Measurements from ENCODE around the gene ABCB9.
"Not testable (repeated sequence)": the region's sequence is repeated elsewhere in the genome, so short reads cannot be mapped to it uniquely, and the experiment has no call there.

ABCB9 gene

GRCh38 chr12:122965851-122966742 is at the start of gene ABCB9:
Gene ABCB9, minus strand, starts transcription at chr12:122966463. Its CDS starts 6,228 bp downstream, at chr12:122960235.
- peak; percentile 59 for DNase-seq (ENCODE audit: low read depth, low spot score)

GRCh38 chr12:123014473-123014872 is 48.2 kb upstream of the ABCB9 start:
- DNase-seq (ENCODE audit: low read depth, low spot score): not testable (repeated sequence)

- no peak for DNase-seq (ENCODE audit: low read depth, low spot score)
These were observed 47.2 kb upstream of the ABCB9 start for GRCh38 chr12:123013185-123014095.

GRCh38 chr12:123011701-123012100 is 45.4 kb upstream of the ABCB9 start:
- no peak for DNase-seq (ENCODE audit: low read depth, low spot score)

GRCh38 chr12:123010681-123011080 is 44.4 kb upstream of the ABCB9 start:
- DNase-seq (ENCODE audit: low read depth, low spot score): no peak

- DNase-seq (ENCODE audit: low read depth, low spot score): no peak
These were observed 43.8 kb upstream of the ABCB9 start for GRCh38 chr12:123010110-123010509.

- no peak for DNase-seq (ENCODE audit: low read depth, low spot score)
These were observed 40.7 kb upstream of the ABCB9 start for GRCh38 chr12:123006977-123007376.

- no peak for DNase-seq (ENCODE audit: low read depth, low spot score)
These were observed 38.9 kb upstream of the ABCB9 start for GRCh38 chr12:123005081-123005626.

GRCh38 chr12:123004287-123004686 is 38.0 kb upstream of the ABCB9 start:
- no peak for DNase-seq (ENCODE audit: low read depth, low spot score)

GRCh38 chr12:123003257-123003656 is 37.0 kb upstream of the ABCB9 start:
- no peak for DNase-seq (ENCODE audit: low read depth, low spot score)

GRCh38 chr12:123001464-123001863 is 35.2 kb upstream of the ABCB9 start:
- no peak for DNase-seq (ENCODE audit: low read depth, low spot score)

GRCh38 chr12:123000578-123000977 is 34.3 kb upstream of the ABCB9 start:
- DNase-seq (ENCODE audit: low read depth, low spot score): no peak

GRCh38 chr12:122999986-123000420 is 33.7 kb upstream of the ABCB9 start:
- no peak for DNase-seq (ENCODE audit: low read depth, low spot score)

- no peak for DNase-seq (ENCODE audit: low read depth, low spot score)
These were observed 33.1 kb upstream of the ABCB9 start for GRCh38 chr12:122999196-122999946.

GRCh38 chr12:122998316-122998715 is 32.1 kb upstream of the ABCB9 start:
- no peak for DNase-seq (ENCODE audit: low read depth, low spot score)

GRCh38 chr12:122997343-122998250 is 31.3 kb upstream of the ABCB9 start:
- no peak for DNase-seq (ENCODE audit: low read depth, low spot score)

GRCh38 chr12:122996621-122997342 is 30.5 kb upstream of the ABCB9 start:
- no peak for DNase-seq (ENCODE audit: low read depth, low spot score)

- DNase-seq (ENCODE audit: low read depth, low spot score): no peak
These were observed 29.9 kb upstream of the ABCB9 start for GRCh38 chr12:122996188-122996601.

GRCh38 chr12:122995503-122996187 is 29.4 kb upstream of the ABCB9 start:
- DNase-seq (ENCODE audit: low read depth, low spot score): no peak

All from iPS DF 19.7 (cell line).